ENCODE results near the gene HS3ST3B1.

HS3ST3B1 gene

DNA sequence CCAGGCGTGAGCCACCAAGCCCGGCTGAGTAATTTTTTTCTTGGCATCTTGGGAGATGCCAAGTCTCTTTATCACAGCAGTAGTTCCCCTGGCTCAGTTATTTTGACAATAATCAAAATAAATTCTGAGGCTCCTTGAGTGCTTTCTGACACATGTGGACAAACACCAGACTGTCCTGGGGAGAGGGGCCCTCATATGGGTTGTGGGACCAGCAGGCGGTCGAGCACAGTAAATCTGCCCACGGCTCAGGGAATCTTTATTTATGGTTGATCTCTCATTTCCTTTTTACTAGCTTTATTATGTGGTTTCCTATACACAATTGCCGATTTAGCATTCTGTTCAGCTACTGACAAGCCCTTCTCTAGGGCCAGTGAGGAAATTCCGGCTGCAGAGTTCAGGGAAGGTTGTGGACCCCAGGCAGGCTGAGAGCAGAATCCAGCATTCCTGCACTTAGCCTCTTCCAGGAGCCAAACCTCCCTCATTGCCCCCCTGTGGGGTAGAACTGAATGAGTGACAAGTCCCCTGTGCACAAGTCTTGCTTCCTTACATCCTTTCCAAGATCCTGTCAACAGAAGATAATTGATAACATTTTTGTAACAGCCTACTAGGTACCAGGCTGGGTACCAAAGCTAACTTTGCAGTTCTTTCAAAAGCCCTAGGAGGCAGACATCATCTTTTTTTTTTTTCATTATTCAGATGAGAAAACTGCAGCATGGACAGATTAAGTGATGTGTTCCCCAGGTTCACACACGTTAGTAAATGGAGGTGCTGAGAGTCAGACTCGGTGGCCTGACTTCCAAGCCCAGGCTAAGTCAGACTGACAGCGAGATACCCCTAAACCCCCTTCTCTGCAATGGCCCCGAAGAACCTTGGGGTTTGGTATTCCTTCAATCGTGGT, 40.2 kb downstream of the HS3ST3B1 start:
- no peak overlapping the region for H3K27ac ChIP-seq
- TF ChIP-seq, protein P1, sequence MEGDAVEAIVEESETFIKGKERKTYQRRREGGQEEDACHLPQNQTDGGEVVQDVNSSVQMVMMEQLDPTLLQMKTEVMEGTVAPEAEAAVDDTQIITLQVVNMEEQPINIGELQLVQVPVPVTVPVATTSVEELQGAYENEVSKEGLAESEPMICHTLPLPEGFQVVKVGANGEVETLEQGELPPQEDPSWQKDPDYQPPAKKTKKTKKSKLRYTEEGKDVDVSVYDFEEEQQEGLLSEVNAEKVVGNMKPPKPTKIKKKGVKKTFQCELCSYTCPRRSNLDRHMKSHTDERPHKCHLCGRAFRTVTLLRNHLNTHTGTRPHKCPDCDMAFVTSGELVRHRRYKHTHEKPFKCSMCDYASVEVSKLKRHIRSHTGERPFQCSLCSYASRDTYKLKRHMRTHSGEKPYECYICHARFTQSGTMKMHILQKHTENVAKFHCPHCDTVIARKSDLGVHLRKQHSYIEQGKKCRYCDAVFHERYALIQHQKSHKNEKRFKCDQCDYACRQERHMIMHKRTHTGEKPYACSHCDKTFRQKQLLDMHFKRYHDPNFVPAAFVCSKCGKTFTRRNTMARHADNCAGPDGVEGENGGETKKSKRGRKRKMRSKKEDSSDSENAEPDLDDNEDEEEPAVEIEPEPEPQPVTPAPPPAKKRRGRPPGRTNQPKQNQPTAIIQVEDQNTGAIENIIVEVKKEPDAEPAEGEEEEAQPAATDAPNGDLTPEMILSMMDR (conservative IDR thresholded peaks at IDR 0.05), result no peak
- TF ChIP-seq ZFX (IDR thresholded peaks at IDR 0.05), result no peak

DNA sequence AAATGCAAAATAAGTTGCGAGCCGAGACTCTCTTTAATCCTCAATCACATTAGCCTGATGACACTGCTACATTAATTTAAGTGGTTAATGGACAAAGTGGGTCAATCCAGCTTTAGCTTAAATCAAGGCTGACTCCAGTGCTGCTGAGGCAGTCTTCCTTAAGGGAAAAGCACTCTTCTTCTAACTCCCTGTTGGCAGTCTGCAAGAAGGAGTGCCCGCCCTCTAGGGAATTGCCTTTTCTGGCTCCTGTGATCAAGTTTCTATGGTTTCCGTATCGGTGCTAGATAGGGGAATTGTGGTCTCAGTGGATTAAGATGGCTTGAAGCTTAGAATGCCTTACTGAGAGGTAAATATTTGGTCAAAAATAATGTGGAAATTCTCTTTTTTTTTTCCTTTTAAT, 41.0 kb downstream of the HS3ST3B1 start:
- no peak overlapping the region for H3K27ac ChIP-seq
- TF ChIP-seq ZFX (IDR thresholded peaks at IDR 0.05), result no peak
- TF ChIP-seq, protein P1 (conservative IDR thresholded peaks at IDR 0.05), result no peak

DNA sequence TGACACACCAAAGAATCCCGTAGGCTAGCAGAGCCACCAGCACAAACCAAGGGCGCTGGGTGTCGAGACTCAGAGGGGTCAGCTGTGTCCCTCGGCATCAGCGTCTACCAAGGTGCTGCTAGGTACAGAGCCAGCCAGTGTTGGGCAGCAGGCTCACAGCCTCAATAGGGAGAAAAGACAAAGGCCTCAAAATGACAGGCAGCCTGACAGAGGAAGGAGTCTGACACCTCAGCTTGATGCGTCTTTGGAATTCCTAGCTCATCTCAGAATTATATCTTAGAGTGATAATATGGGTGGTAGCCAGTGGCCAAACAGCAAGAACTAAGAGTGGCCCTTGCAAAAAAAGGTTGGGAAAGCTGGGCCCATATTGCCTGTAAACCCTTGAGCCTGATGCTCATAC, 45.9 kb downstream of the HS3ST3B1 start:
- H3K27ac ChIP-seq, result no peak overlapping the region
- TF ChIP-seq ZFX (IDR thresholded peaks at IDR 0.05), result no peak
- TF ChIP-seq, protein P1 (conservative IDR thresholded peaks at IDR 0.05), result no peak

DNA sequence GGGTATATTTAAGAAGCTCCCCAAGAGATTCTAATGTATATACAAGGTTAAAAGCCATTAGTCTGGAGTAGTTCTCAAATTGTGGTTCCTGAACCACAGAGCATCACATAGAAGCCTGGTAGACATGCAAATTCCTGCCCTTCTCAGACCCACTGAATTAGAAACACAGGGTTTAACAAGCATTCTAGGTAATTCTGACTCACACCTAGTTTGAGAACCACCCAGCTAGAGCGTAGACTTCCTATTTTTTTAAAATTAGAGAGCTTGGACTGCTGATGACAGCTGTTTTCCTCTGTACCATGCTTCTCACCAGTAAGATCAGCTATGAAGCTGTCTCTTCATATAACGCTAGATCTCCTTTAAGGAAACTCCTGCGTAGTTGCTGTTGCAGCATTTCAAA, 50.6 kb downstream of the HS3ST3B1 start:
- TF ChIP-seq, protein P1 (conservative IDR thresholded peaks at IDR 0.05), result no peak
- no peak for TF ChIP-seq ZFX (IDR thresholded peaks at IDR 0.05)
- H3K27ac ChIP-seq, result no peak overlapping the region

DNA sequence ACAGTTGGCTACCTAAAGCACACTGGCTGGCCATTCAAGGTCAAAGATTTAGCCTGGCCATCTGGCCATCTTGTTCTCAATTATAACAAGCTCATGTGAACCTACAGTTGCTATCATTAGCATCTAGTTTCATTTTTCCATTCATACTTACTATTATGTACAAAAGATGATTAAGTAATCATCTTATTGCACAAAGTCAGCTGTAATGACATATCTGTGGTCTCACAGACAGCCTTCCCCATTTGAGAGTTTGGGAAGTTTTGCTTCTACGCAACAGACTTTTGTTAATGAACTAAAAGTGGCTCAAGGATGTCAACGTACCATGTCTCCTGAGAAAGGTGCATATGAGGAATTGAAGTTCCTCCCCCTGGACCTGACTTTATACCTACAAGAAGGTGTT, 51.3 kb downstream of the HS3ST3B1 start:
- no peak overlapping the region for H3K27ac ChIP-seq
- no peak for TF ChIP-seq ZFX (IDR thresholded peaks at IDR 0.05)
- TF ChIP-seq, protein P1 (conservative IDR thresholded peaks at IDR 0.05), result no peak

DNA sequence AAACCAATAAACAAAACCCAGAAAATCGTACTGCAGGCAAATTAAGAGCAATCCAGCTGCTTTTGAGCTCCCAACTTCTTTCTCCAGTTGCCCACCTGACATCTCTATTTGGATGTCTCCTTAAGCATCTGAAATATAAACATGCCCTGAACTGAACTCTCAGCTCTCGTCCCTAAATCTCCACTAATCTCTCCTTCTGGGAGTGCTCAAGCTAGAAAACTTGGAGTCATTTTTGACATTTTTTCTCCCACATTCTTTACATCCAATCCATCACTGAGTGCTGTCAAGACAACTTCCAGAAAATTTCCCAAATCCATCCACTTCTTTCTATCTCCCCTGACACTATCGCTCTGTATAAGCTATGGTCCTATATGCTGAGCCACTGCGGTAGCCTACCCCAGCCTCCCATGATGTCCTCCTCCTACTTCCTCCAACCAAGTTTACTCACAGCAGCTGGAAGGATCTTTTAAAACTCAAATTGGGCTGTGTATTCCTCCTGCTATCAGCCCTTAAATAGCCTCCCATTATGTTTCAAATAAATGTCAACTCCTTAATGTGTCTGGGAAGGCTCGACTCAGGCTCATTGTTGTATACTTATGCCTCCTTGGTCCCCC, 53.1 kb downstream of the HS3ST3B1 start:
- no peak overlapping the region for H3K27ac ChIP-seq
- no peak for TF ChIP-seq ZFX (IDR thresholded peaks at IDR 0.05)
- TF ChIP-seq, protein P1 (conservative IDR thresholded peaks at IDR 0.05), result no peak

DNA sequence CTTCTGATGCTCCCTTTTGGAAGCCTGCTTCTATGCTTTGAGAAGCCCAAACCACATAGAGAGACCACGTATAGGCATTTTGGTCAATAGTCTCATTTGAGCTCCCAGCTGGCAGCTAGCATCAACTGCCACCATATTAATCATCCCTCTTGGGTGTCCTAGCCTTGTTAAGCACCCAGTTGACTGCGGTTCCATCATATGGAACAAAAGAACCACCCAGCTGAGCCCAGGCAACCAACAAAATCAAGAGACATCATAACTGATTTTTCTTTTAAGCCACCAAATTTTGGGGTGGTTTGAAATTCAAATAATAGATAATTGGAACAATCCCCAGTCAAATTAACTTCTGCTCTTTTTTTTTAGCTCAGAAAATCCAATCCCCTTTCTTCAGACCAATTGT, 53.9 kb downstream of the HS3ST3B1 start:
- TF ChIP-seq, protein P1 (conservative IDR thresholded peaks at IDR 0.05), result no peak
- no peak overlapping the region for H3K27ac ChIP-seq

All from C4-2B (cell line).